GM19463 (cell line): ENCODE data around the gene CENPF.
"Not testable (repeated sequence)": the region's sequence is repeated elsewhere in the genome, so short reads cannot be mapped to it uniquely, and the experiment has no call there.

Experiments
- ATAC-seq: cut with Tn5 transposase; IDR thresholded peaks from one replicate; pipeline ENCODE4 v1.9.1; 2021; ENCODE audit warnings: mild to moderate bottlenecking, moderate library complexity; ENCODE audit not compliant: unreplicated experiment

Gene CENPF

DNA sequence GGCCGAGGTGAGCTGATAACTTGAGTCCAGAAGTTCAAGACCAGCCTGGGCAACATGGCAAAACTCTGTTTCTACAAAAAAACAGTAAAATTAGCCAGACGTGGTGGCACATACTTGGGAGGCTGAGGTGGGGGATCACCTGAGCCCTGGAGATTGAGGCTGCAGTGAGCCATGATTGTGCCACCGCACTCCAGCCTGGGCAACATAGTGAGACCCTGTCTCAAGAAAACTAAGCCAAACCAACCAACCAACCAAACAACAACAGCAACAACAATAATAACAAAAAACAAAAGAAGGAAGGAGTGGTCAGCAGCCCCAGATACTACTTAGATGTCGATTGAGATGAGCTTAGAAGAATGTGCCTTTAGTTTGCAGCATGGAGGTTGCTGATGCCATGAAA is 47.7 kb downstream of the CENPF start:
- no peak for ATAC-seq

DNA sequence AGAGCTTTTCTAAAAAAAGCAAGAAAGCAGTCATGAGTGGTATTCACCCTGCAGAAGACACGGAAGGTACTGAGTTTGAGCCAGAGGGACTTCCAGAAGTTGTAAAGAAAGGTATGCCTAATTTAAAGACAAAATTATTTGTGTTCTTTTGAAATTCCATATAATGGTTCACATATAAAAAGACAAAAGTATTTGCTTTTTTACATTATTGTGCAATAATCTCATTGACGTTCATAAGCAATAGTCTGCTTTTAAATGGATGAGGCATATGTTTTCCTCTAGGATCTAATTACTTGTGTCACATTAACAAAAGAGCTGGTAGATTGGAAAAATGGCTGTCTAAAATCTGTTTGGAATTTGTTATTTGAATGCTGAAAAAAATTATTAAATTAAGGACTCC is 54.3 kb downstream of the CENPF start:
- no peak for ATAC-seq

DNA sequence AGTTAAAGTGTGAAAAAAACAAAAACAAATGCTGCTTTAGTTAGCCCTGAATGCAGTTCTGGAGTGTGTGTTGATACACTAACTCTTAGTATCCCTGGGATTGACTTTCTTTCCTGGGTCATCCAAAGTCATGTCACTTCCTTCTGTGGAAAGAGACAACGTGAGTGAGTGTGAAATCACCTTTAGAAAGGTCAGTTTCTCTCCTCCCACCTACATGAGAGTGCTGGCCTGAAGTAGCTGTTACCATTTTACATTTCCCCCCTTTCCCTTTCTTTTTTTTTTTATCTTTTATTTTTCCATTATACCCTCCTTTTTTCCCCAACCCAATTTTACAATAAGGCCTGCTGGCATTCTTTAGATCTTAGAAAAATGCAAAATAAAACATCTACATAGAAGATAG is 55.2 kb downstream of the CENPF start:
- no peak for ATAC-seq

DNA sequence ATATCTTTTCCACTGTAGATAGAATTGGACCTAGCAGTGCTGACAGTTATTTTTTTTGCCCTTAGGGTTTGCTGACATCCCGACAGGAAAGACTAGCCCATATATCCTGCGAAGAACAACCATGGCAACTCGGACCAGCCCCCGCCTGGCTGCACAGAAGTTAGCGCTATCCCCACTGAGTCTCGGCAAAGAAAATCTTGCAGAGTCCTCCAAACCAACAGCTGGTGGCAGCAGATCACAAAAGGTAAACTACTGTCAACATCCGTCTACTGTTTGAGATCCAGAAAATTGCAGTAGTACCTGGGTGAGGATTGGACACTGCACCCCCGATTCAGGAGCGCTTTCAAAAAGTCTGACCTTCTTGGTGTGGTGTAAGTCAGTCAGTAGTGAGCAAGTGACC is 55.8 kb downstream of the CENPF start:
- no peak for ATAC-seq

DNA sequence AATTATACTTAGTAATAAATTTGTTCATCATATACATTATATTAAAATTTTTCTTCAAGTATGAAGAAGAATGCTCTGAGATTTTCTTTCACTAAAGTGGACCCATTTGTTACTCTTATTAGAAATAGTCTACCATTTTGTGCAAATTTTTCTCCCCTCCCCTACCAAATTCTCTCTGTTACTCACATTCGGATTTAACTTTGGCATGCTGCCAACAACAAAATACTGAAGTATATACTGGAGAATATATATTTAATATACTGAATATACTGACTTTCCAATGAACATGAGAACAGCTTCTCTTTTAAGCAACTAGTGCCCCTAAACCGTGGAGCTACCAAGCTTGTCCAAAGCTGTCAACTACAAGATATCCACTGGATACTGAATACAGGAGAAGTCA is 57.2 kb downstream of the CENPF start:
- no peak for ATAC-seq

DNA sequence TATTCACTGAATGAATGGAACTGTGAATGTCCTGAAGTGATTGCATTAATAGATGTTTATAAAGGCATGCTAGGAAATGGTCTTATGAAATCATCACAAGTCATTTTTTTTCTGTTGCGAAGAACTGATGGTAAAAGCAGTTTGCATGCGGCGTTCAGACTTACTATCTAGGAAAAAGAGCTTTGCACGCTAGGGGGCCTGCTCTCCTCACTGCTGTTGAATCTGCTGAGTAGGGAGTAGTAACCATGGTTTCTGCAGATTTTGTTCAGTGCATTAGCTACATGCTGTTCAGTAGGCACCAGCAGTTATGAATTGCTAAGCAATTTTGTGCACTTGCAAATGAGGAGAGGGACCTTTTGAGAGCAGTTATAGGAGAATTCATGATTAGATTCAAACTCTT is 57.9 kb downstream of the CENPF start:
- no peak for ATAC-seq

DNA sequence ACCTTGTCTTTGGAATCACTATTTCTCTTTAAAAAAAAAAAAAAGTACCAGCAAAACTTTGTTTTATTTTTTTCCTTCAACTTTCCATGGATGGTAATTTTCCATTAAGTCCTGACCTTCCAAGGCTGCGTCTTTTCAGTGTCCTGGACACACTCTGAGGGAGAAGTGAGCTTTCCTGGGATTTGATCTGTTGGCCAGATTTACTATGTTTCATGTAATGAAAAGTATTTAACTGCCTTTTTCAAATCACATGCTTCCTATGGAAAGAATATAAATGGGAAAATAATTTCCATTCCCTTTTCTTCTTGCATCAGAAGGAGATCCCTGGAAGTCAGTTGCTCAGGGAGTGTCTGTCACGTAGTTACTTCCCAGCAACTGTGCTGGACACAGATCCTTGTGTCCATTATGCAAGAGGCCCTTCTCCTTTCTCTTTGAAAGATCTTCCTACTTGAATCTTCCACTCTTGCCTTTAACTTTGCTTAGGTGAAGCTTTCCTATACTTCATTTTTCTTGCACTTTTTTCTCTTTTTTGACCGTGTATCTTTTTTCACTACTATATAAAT is 59.3 kb downstream of the CENPF start:
- ATAC-seq = no peak

DNA sequence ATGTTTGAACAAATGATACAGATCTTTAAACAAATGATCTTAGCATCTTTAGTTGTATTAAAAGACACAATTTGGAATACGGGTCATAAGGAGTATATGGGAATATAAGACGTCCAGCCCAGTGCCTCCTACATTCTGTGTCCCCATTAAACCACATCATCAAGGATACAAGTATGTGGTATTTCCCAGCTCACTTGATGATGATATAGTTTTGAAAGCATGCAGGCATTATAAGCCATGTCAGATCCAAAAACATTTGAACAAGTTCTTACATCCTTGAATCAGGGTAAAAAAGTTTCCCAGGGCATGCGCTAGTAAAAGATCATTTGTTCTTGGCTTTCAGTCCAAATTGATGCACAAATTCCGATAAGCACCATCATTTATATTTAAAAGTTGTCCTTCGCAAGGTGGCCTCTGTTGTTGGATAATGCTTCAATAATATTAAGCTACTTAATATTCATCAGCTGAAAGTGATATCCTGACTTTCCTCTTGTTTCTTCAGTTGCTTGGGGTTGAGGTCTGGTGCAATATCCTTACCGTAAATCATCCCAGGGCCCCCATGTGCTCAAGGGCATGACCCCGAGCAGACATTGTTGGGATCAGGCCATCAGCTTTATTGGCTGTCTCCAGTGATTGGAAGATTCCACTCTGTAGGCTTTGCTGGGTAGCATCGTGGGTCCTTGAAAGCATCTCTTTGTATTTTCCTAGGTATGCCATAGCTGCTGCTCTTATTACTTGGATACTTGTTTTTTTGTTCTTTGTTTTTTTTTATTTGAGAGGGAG is 61.8 kb downstream of the CENPF start:
- ATAC-seq = no peak

DNA sequence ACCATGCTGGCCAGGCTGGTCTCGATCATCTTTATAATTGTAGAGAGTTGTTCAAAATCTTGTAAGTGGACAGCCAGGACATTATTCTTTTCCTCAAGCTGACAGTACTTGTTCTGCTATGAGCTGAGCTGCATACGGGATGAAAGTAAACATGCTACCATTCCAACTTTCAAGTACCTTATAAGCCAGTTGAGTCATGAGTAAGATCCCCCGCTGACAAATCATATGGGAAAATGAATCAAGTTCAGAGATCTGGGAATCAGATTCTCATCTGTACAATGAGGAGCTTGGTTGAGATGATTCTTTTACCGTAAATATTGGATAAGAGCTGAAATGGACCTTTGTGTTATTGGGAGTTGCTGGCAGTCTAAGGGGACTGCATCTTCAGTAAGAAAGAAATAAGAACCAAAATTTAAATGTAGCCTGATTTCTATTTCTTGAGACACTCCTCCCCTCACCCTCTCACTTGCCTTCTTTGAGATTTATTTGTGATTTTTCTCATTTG is 62.7 kb downstream of the CENPF start:
- no peak for ATAC-seq

DNA sequence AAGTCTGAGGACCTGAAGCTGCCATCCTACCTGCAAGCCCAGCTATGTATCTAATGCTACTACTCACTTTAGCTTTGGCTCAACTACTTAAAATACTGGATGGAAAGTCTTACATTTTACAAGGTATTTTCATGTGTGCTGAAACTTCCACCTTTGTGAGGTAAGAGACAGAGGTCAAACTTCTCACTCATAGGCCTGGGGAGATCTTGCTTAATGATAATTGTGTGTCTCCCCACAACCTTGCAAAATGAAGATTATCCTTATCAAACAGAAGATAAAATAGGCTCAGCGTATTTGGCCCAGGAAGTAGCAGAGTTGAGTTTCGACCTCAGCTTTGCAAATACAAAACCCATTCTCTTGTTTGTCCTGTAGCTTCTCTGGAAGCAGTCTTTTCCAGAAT is 63.7 kb downstream of the CENPF start:
- no peak for ATAC-seq

DNA sequence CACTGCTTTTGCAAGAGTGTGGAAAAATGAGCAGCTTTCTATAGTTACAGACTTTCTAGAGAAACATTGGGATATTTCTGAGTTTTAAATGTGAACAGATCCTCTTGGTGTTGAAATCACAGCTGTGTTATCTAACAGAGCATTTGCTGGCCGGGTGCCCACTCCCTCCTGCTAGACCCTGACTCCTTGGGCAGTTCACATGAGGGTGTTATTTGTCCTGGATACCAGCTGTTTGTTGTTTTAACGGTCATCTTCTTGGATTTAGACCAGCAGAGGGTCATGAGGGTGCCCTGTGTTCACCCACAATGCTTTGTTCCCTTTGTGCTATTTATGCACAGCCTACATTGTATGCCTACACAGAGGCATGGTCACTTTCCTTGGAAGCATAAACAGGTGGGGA is 67.1 kb downstream of the CENPF start:
- no peak for ATAC-seq

DNA sequence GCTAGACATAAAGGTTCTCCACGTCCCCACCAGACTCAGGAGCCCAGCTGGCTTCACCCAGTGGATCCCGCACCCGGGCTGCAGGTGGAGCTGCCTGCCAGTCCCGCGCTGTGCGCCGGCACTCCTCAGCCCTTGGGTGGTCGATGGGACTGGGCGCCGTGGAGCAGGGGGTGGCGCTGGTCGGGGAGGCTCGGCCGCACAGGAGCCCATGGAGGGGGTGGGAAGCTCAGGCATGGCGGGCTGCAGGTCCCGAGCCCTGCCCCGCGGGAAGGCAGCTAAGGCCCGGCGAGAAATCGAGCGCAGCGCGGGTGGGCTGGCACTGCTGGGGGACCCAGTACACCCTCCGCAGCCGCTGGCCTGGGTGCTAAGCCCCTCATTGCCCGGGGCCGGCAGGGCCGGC is 70.0 kb downstream of the CENPF start:
- ATAC-seq = not testable (repeated sequence)

DNA sequence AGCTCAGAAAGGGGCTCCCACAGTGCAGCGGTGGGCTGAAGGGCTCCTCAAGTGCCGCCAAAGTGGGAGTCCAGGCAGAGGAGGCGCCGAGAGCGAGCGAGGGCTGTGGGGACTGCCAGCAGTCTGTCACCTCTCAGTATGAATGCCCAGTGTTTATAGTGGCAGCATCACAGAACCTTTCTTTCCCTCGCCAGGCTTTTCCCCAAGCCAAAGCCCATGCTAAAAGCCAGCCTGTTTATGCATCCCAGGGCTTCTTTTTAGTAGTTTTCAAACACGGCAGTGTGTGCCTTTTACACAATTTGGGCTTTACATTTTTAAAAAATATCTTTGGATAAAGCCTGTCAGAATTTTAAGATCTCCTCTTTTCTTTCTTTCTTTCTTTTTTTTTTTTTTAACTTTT is 70.6 kb downstream of the CENPF start:
- no peak for ATAC-seq

DNA sequence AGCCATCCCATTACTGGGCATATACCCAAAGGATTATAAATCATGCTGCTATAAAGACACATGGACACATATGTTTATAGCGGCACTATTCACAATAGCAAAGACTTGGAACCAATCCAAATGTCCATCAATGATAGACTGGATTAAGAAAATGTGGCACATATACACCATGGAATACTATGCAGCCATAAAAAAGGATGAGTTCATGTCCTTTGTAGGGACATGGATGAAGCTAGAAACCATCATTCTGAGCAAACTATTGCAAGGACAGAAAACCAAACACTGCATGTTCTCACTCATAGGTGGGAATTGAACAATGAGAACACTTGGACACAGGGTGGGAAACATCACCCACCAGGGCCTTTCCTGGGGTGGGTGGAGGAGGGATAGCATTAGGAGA is 72.5 kb downstream of the CENPF start:
- not testable (repeated sequence) for ATAC-seq

DNA sequence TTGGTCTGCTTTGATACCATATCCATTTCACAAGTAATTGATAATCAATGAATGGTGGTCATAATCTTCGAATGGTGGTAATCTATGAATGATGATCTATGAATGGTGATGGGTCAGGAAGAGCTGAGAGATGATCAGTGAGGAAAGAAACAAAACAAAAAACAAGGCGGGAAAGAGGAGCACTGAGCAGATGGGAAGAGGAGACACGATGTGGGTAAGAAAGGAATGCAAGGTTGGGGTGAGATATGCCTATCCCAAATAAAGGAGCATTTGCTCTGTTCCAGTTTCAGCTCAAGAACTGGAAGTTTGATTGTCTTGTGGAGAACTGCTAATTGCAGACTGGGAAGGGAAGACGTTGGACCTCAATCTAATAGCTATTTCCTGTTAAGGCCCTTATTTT is 73.8 kb downstream of the CENPF start:
- no peak for ATAC-seq

DNA sequence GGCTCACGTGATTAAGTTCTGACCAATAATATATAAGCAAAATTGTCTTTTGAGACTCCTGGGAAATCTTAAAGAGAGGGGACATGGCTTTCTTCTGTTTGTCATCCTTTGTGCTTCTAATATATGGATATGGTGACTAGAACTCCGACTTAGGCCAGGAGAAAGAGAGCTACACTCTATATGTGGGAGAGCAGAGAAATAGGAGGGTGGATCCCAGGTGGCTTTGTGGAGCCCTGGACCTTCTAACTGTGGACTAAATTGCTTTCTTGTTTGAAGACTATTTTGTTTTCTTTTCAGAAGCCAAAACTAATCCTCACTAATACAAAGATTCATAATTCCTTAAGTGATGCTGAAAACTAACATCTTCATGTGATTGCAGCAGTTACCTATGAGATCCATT is 75.0 kb downstream of the CENPF start:
- no peak for ATAC-seq

DNA sequence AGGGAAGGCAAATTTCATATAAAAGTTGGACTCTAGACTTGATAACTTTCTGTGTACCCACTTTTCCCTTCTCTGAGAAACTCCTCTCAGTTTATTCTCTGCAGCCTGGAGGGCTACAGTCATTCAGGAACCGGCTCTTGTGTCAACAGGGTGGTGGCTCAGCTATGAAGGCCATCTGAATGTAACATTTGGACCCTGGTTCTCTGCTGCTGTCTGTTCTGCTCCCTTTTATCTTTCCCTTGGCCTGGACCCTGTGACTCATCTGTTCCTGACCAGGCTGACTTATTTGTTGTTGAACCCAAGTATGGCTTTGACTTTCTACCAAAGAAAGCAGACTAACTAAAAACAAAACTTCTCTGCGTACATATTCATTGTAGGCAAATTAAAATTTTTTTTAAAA is 75.4 kb downstream of the CENPF start:
- ATAC-seq = no peak

DNA sequence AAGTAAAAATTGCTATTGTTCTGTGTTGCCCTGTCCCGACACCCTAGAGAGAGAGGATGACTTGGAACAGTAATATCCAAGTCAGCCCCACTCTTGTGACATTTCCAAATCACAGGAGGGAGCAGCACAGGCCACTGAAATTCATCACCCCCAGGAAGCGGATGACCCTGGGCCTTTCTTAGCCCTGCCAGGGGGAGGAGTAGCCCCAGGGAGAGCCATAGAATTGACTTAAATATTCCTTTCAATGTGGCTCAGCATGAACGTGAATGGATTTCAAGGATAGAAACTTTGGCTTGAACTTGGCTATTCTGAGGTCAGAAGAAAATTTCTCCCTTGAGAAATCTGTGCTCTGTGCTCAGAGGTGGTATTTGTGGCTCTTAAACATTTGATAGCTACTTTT is 80.6 kb downstream of the CENPF start:
- no peak for ATAC-seq

DNA sequence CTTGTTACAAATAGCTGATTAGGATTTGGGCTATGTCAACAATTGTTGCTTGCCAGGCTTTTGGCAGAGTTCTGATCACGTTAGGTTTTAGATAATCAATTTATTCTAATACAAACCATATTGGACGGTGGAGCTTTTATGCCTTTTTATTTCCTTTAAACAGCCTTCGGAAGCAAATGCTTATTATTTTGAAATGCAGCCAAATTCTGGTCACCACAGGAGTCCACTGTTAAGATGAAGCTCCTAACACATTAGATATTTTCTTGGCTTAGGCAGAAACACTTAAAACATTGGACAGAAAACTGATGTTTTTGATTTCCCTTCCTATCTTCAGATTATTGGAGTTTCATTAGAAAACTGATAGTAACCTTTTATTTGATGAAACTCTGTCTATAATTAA is 82.9 kb downstream of the CENPF start:
- ATAC-seq = no peak

DNA sequence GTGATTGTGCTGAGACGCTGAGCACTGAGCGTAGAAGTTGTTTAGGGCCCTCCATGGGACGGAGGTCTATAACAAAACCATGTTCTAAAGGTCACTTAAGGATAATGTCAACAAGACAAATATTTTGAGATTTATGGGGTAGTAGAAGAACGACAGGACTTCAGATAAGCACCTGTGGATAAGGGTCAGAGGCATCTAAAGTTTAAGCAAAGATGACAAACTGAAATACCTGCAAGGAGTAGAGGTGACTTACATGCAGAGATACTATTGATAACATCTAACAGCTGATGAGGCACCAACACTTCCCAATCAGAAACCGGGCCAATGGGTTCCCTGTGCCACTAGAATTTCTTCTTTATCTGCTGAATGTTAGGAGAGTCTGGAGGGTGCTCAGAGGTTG is 83.5 kb downstream of the CENPF start:
- ATAC-seq = no peak

DNA sequence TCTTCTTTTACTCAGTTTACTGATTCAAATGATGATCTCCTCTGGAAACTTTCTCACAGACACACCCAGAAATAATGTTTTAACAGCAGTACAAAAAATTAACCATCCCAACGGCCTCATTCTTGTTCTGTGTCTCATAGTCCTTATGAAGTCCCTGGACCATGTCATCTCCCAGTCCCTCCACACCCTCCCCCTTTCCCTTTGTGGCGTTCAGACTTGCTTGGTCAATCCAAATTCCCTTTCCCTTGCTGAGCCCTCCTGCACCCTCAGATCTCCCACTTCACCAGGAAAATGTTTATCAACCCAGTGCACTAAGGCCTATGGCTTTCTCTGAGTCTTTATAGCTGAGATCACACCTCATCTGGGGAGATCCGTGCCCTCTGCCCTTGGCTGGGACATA is 85.9 kb downstream of the CENPF start:
- no peak for ATAC-seq

DNA sequence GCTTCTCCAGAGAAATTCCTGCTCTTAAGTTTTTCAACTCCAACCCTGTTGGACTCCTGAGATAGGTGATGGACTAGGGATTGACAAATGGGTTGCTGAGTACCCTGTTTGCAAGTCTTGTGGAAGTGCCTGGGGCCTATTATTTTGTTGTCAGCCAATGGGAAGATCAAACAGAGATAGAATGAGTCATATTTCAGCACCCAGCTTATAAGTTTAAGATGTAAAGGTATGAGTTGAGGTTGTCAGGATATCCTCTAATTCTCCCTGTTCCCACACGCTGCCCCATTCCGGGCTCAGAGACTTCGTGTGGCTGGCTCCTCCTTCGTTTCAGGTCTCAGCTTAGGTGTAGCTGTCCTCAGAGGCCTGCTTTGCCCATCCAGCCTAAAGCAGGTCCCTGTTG is 91.8 kb downstream of the CENPF start:
- no peak for ATAC-seq

DNA sequence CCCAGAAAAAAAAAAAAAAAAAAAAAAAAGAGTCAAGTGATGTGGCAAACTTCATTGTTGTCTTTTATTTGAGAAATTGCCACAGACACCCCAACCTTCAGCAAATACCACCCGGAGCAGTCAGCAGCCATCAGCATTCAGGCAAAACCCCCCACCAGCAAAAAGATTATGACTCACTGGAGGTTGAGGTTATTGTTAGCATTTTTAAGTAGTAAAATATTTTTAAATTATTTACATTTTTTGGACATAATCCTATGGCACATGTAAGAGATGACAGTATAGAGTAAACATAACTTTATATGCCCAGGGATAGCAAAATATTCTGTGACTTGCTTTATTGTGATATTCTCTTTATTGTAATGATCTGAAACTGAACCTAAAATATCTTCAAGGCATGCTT is 95.6 kb downstream of the CENPF start:
- no peak for ATAC-seq
